A549 treated with DMSO at 1 μM for 4 hours (cell line): ENCODE measurements around the gene SLC17A7. TPM values are rescaled to one million over a fixed set of nuclear protein-coding genes. Genes with fewer than 3 reads are reported as not detected.

Experiments used
- total RNA-seq: library from RNA; stranded (reverse); fragments of 200-300 nt; extraction: Qiagen RNA extraction; gene quantifications from 5 replicates; pipeline ENCODE4 v1.2.3, GENCODE V29; 2022; ENCODE audit warnings: low read depth

The SLC17A7 gene
- 0.49 to 0.63 TPM (median 0.61 TPM) in 5 replicates for total RNA-seq

DNA sequence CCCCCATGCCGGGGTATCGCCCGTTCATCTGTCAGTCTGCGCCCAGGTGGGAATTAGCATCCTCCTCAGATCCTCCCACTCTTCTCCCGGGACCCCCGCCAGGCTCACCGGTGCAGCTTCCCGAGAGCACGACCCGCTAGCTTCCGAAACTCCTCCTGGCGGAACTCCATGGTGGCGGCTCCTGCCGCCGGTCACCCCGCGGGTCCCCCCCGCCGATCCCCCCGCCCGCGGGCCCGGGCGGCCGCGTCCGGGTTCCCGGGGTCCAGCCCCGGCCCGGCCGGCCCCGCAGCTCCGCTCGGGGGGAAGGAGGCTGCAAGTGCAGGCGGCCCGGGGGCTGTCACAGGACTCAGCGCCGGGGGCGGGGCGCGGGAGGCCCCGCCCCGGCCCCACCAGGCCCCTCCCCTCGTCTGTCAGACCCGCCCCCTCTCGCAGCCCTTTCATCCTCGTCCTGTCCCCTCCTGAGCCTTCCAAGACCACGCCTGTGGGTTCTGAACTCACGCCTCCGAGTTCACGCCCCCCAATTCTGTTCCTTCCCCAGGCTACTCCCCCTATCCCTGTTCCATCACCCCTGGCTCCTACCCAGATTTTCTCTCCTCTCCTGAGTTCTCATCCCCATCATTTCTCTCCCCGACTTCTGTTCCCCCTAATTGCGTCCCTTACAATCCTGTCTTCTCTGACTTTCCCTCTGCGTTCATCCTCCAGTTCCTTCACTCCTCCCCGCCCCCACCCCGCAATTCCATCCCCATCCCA lies at the start of gene SLC17A7:
Gene SLC17A7 (minus strand): TSS at position 318 of the 750 bp plus-strand sequence. CDS start 148 bp downstream, at position 170.

DNA sequence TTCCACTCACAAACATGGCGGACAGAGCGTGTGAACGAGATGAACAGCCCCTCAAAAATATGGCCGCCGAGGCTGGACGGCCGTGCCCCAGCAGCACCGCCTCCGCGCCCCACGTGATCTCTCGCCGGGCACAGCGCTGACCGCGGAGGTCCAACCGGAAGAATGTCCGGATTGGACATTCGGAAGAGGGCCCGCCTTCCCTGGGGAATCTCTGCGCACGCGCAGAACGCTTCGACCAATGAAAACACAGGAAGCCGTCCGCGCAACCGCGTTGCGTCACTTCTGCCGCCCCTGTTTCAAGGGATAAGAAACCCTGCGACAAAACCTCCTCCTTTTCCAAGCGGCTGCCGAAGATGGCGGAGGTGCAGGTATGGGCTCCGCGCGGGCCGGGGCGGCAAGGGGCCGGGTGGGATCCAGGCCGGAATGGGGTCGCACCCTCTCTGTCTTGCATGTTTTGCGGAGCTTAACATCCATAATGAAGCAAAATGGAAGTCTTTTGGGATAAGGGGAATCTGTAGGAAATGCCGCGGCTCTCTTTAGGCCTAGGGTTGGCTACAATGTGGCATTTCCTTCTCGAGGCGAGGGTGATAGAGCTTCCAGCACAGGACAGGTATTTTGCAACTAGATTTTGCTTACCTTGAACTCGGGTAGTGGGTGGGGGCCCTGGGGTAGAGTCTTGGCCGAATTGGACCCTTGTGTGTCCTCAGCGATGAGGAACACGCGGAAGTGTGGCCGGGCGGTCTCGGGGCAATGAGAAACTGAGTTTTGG lies 46.1 kb upstream of the SLC17A7 start, which contains the start of gene RPL13A:
Gene RPL13A (plus strand): TSS at position 332 of the 769 bp plus-strand sequence. CDS start 22 bp downstream, at position 354.

DNA sequence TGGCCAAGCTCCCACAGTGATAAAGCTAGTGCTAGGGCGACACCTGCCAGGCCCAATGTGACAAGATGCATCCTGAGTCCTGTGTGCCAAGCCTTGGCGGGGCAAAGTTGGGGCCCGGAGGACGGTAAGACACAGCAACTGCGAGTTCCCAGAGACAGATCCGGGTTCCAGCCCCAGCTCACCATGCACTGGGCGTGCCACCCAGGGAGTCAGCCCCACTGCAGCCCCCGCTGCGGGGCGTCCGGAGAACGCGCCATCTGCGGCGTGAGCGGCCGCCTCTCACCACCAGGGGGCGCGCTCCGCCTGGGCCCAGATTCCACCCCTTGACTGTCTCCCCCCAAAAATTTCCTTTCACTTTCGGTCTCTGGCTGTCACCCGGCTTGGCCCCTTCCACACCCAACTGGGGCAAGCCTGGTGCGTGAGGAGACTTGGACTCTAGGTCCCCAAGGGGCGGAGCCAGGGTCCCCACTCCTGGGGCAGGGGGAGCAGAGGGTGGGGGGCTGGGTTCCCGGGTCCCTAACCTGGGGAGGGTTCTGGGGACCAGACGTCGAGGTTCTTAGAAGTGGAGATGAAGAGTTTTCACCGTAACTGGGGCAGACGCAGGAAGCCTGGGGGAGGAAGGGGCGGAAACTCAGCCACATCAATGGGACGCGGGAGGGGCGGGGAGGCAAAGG lies 32.7 kb upstream of the SLC17A7 start, which contains the start of gene FLT3LG:
Gene FLT3LG (plus strand): TSS at position 348 of the 674 bp plus-strand sequence. CDS start 425 bp downstream, outside the sequence.

DNA sequence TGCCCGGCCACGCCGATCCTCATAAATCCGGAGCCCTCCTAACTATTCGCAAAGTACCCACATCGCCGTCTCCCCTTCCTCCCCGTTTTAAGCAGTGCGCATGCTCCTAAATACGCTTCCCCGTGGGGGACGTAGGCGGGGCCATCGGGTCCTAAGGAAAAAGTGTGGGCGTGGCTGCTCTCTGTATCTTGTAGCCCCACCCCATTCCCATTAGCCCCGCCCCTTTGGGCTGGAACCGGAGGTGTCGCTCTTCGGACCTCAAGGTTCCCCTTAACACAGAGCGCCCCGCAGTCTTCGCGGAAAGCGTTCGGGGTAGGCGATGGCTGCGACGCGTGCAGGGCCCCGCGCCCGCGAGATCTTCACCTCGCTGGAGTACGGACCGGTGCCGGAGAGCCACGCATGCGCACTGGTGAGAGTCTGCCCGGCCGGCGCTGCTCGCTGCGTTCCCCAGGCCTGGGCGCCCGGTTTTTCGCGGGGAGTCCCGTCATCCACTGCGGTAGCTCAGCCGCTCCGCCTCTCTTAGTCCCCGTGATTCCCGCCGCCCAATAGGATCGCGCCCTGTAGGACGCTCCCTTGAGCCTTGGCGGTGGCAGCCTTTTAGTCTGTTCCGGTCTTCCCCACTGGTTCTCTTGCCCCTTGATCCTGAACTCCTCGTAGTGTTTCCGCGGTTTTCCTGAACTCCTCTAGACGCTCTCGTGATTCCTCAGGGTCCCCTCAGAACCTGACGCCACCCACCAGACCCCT lies 11.9 kb upstream of the SLC17A7 start, which contains the start of gene ALDH16A1:
Gene ALDH16A1 (plus strand): TSS at position 213 of the 744 bp plus-strand sequence. CDS start 107 bp downstream, at position 320.

DNA sequence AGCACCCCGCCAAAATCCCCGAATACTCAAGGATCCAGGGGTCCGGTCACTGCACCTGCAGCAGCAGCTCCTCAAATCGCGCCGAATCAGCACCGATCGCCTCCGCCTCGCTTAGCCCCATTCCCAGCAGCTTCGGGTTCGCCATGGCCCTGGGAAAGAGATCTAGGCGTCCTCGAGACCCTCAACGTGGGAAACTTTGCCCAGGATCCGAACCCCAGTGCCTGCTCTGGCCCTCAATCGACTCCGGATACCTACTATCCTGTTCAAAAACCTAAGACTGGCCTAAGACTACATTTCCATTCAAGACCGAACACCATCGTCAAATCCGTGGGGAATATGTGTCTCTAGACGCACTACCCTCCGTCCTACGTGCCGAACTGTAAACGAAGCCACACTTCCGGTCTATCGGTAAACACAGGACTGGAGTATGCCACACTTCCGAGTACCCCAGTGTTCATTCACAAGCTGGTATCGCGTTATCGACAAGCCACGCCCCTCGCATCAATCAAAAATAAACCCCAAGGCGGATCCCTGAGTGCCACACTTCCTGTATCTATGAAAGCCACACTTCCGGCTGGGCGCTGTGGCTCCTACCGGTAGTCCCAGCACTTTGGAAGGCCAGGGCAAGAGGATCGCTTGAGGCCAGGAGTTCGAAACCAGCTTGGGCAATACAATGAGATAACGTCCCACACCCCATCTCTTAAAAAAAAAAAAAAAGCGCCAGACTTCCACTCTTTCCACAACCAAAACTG lies 10.3 kb upstream of the SLC17A7 start, which contains the start of gene PIH1D1:
Gene PIH1D1 (minus strand): TSS at position 385 of the 752 bp plus-strand sequence. CDS start 240 bp downstream, at position 145.

GRCh38 chr19:49425178-49425577 lies 16.1 kb downstream of the SLC17A7 start, which contains the start of gene GFY:
Gene GFY, plus strand, starts transcription at chr19:49425388. Its CDS starts 1,043 bp downstream, at chr19:49426431.

GRCh38 chr19:49423071-49423984 lies 18.0 kb downstream of the SLC17A7 start, which contains the start of gene PTH2:
Gene PTH2, minus strand, starts transcription at chr19:49423441. Its CDS starts 102 bp downstream, at chr19:49423339.

GRCh38 chr19:49387936-49388372 lies 53.4 kb downstream of the SLC17A7 start, which contains the start of gene KASH5:
Gene KASH5, plus strand, starts transcription at chr19:49388249. Its CDS starts 2,635 bp downstream, at chr19:49390884.

Other genes with a start within 250 kb of the SLC17A7 start
- gene SLC6A16, start 116.3 kb downstream of the SLC17A7 start, total RNA-seq, result 1.1 to 1.6 TPM (median 1.2 TPM) in 5 replicates
- gene CD37, start 106.1 kb downstream of the SLC17A7 start, total RNA-seq, result not detected in 5 replicates
- gene TEAD2, start 79.1 kb downstream of the SLC17A7 start, total RNA-seq, result 14.1 to 23.1 TPM (median 18.6 TPM) in 5 replicates
- 0.33 to 0.78 TPM (median 0.62 TPM) in 5 replicates for gene DKKL1, start 77.7 kb downstream of the SLC17A7 start, total RNA-seq
- gene KASH5, start 53.3 kb downstream of the SLC17A7 start, total RNA-seq, result not detected in 5 replicates
- not detected in 5 replicates for gene PTH2, start 18.1 kb downstream of the SLC17A7 start, total RNA-seq
- 0.07 to 0.22 TPM (median 0.18 TPM) in 4 of 5 replicates, not detected in the other for gene GFY, start 16.1 kb downstream of the SLC17A7 start, total RNA-seq
- 87.2 to 97.5 TPM (median 96.7 TPM) in 5 replicates for gene PIH1D1, start 10.3 kb upstream of the SLC17A7 start, total RNA-seq
- gene ALDH16A1, start 11.7 kb upstream of the SLC17A7 start, total RNA-seq, result 14.5 to 29.0 TPM (median 22.6 TPM) in 5 replicates
- gene FLT3LG, start 32.7 kb upstream of the SLC17A7 start, total RNA-seq, result 0.68 to 1.7 TPM (median 1.2 TPM) in 5 replicates
- gene RPL13A, start 46.1 kb upstream of the SLC17A7 start, total RNA-seq, result 3,835 to 4,657 TPM (median 3,991 TPM) in 5 replicates
- 3,649 to 5,162 TPM (median 3,839 TPM) in 5 replicates for gene RPS11, start 54.9 kb upstream of the SLC17A7 start, total RNA-seq
- gene FCGRT, start 71.1 kb upstream of the SLC17A7 start, total RNA-seq, result 26.1 to 29.8 TPM (median 28.3 TPM) in 5 replicates
- 1.5 to 2.1 TPM (median 1.7 TPM) in 5 replicates for gene RCN3, start 86.5 kb upstream of the SLC17A7 start, total RNA-seq
- gene NOSIP, start 139.0 kb upstream of the SLC17A7 start, total RNA-seq, result 84.6 to 109 TPM (median 95.2 TPM) in 5 replicates
- gene PRRG2, start 139.8 kb upstream of the SLC17A7 start, total RNA-seq, result 0.54 to 1.2 TPM (median 0.87 TPM) in 5 replicates
- 27.6 to 35.1 TPM (median 29.7 TPM) in 5 replicates for gene PRR12, start 149.7 kb upstream of the SLC17A7 start, total RNA-seq
- gene RRAS, start 198.6 kb upstream of the SLC17A7 start, total RNA-seq, result 83.1 to 125 TPM (median 114 TPM) in 5 replicates
- 41.9 to 71.4 TPM (median 66.3 TPM) in 5 replicates for gene SCAF1, start 200.7 kb upstream of the SLC17A7 start, total RNA-seq
- gene IRF3, start 224.3 kb upstream of the SLC17A7 start, total RNA-seq, result 86.3 to 119 TPM (median 102 TPM) in 5 replicates
- gene BCL2L12, start 224.4 kb upstream of the SLC17A7 start, total RNA-seq, result 58.3 to 77.0 TPM (median 67.6 TPM) in 5 replicates
- 373 to 457 TPM (median 431 TPM) in 5 replicates for gene PRMT1, start 235.7 kb upstream of the SLC17A7 start, total RNA-seq
- gene ADM5, start 248.1 kb upstream of the SLC17A7 start, total RNA-seq, result 4.0 to 7.6 TPM (median 5.7 TPM) in 5 replicates
- gene CPT1C, start 249.6 kb upstream of the SLC17A7 start, total RNA-seq, result 11.6 to 14.6 TPM (median 13.4 TPM) in 5 replicates